Measurements from ENCODE around the gene CSTF2T. TPM values are rescaled to one million over a fixed set of nuclear protein-coding genes. Genes with fewer than 3 reads are reported as not detected.

Gene CSTF2T
- total RNA-seq, 1 donor = 29.1 TPM

- no peak overlapping the region for H3K4me3 ChIP-seq (ENCODE audit: low read depth, low read length)
- no peak for TF ChIP-seq CTCF (IDR thresholded peaks at IDR 0.05; ENCODE audit: insufficient read depth, low read length)
- no peak for DNase-seq (ENCODE audit: low read depth)
Observed at GRCh38 chr10:51709324-51709972, 10.1 kb upstream of the CSTF2T start.

GRCh38 chr10:51708609-51709008, 9.2 kb upstream of the CSTF2T start:
- no peak for DNase-seq (ENCODE audit: low read depth)
- no peak for TF ChIP-seq CTCF (IDR thresholded peaks at IDR 0.05; ENCODE audit: insufficient read depth, low read length)
- no peak overlapping the region for H3K4me3 ChIP-seq (ENCODE audit: low read depth, low read length)

GRCh38 chr10:51707821-51708424, 8.5 kb upstream of the CSTF2T start:
- no peak overlapping the region for H3K4me3 ChIP-seq (ENCODE audit: low read depth, low read length)
- TF ChIP-seq CTCF (IDR thresholded peaks at IDR 0.05; ENCODE audit: insufficient read depth, low read length) = no peak
- DNase-seq (ENCODE audit: low read depth) = no peak

- TF ChIP-seq CTCF (IDR thresholded peaks at IDR 0.05; ENCODE audit: insufficient read depth, low read length) = no peak
- no peak for DNase-seq (ENCODE audit: low read depth)
- no peak overlapping the region for H3K4me3 ChIP-seq (ENCODE audit: low read depth, low read length)
Observed at GRCh38 chr10:51707392-51707791, 8.0 kb upstream of the CSTF2T start.

- no peak overlapping the region for H3K4me3 ChIP-seq (ENCODE audit: low read depth, low read length)
- no peak for TF ChIP-seq CTCF (IDR thresholded peaks at IDR 0.05; ENCODE audit: insufficient read depth, low read length)
- DNase-seq (ENCODE audit: low read depth) = peak; percentile 99
Observed at GRCh38 chr10:51706225-51706624, 6.8 kb upstream of the CSTF2T start.

- no peak for TF ChIP-seq CTCF (IDR thresholded peaks at IDR 0.05; ENCODE audit: insufficient read depth, low read length)
- H3K4me3 ChIP-seq (ENCODE audit: low read depth, low read length) = no peak overlapping the region
- DNase-seq (ENCODE audit: low read depth) = peak; percentile 48
Observed at GRCh38 chr10:51705774-51706173, 6.4 kb upstream of the CSTF2T start.
